GM12872 (cell line): ENCODE results near the gene CADPS2.

Experiments
- CTCF ChIP-seq: IDR thresholded peaks from 3 replicates; pipeline ENCODE4 v1.5.1; 2011; ENCODE audit warnings: low read depth, mild to moderate bottlenecking, low read length, moderate library complexity; ENCODE audit not compliant: insufficient read depth

CADPS2 gene

DNA sequence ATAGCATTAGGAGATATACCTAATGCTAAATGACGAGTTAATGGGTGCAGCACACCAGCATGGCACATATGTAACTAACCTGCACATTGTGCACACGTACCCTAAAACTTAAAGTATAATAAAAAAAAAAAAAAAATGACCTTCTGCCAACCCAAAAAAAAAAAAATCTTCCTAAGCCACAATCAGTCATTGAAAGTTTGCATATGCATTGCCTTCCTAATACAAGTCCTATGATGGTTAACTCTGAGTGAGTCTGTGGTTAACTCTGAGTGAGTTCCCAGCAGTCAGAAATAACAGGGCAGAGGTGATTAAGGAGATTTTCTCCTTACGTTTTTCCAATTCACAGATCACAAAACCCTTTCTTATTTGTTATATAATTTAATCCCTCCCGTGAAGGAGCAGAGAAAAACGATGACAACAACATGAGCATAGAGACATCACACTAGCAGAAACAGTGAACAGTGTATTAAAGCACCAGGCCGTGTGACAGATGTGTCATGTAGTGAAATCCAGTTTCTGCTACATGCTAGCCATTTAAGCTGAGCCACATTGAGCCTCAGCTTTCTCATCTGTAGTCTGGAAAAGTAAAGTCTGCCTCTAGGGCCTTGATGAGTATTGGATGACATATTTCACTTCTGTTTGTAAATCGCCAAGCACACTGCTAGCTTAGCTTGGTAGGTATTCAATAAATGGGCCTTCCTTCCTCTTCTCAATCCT lies 176.2 kb downstream of the CADPS2 start:
- TF ChIP-seq CTCF, result no peak

DNA sequence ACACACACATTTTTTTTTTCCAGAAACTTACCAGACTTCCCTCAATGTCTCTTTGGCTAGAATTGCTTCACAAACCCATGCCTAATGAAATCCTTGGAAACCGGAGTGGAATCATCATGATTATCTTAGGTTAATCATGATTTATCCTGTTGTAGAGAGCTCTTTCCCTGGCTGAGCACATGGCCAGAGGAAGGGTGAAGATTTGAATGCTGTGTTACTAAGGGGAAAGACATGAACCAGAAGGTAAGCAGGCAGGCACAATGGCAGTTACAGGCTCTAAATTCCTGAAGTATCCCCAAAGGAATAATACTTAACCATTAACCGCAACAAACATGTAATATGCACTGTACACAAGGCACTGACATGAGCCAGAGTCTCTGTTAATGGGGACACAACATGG lies 179.4 kb downstream of the CADPS2 start:
- no peak for TF ChIP-seq CTCF

- TF ChIP-seq CTCF, result no peak
These were observed 183.3 kb downstream of the CADPS2 start, which contains the start of gene RNF148 for GRCh38 chr7:122702872-122703510. RNF148 (minus strand) TSS chr7:122702922; CDS start chr7:122702750, 172 bp downstream.

DNA sequence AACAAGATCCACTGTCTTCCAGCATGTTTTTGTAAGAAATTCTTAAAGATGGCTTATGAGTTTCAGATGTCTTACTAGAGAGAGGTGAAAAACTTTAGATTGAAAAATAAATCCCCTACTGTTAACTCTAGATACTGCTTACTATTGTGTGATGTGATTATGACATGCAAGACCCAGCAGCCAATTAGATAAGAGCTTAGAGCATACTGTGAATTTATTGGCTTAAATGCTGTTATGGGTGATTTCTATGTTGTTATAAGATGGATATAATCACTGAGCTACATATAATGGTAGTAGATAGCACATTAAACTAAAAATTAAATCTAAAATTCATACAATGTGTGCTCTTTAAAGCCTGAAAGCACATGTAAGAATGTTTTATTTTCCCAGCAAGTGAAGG lies 187.2 kb downstream of the CADPS2 start, which contains the start of gene RNF133:
RNF133 (minus strand) TSS at position 101 of the 400 bp plus-strand sequence. CDS start 199 bp downstream, outside the sequence.
- no peak for TF ChIP-seq CTCF

DNA sequence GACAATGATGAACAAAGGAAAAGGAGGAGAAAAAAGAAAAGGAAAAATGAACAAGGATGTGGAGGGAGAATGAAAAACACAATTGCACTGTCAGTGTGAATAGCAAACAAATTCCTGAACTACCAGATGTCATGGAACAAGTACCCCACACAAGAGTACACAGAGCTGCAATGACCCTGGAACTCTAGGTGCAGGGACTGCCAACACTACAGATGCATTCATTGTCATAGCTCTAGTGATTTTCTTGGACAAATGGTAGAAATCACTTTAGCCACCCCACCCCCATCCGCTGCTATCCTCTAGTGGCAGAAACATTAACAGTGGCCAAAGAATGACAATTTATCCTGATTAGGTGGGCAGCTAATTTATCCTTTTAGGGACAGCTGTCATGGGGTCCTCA lies 190.4 kb downstream of the CADPS2 start:
- no peak for TF ChIP-seq CTCF

DNA sequence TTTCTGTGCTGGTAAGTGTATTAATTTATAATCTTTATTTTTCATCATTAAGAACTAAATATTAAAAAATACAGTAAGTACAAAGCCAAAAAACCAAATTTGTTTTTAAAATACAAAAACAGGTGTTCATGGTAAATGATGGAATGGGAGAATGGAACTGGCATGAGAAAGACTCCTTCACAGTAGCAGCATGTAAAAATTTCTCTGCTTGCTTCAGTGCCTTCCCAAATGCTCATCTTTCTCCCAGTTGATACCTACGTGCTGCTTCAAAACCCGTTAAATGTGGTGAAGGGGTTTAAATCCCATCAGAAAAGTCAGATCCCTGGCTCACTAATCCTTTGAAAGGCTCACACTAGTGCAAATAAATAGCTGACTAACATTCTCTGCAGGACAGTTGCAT lies 191.6 kb downstream of the CADPS2 start:
- no peak for TF ChIP-seq CTCF

GRCh38 chr7:122692769-122693309 lies 193.4 kb downstream of the CADPS2 start:
- TF ChIP-seq CTCF, result no peak
